ENCODE measurements around the gene RAB25. TPM values are rescaled to one million over a fixed set of nuclear protein-coding genes. Genes with fewer than 3 reads are reported as not detected.

The RAB25 gene
- total RNA-seq, 3 donors from 2014 or later: 40.3 to 68.6 TPM; not detected in 1

DNA sequence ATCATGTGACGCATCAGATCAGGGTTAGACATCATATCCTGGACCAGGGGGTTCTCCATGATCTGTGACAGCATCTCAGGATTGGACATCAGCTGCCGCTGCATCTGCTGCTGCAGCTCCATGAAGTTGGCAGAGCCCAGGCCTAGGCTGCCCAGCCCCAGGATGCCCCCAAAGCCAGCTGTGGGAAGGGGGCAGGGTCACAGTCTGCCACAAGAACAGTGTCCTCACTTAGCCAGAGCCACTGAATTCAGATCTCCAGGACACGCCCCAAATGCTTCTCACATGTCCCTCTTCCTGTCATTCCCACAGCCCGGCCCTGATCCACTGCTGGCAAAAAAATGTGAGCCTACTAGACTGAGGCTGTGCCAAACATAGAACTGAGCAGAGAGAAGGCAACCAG is 10.6 kb upstream of the RAB25 start:
- H3K4me3 ChIP-seq: no peak overlapping the region
- no peak overlapping the region for H3K27ac ChIP-seq
- no peak for DNase-seq (ENCODE audit: low spot score in 2 of 2)
- no peaks in the 10 kb centered on the region for H3K4me1 ChIP-seq
- H3K9me3 ChIP-seq: no peaks in the 10 kb centered on the region
- H3K36me3 ChIP-seq: no peaks in the 10 kb centered on the region
- no peaks in the 10 kb centered on the region for H3K27me3 ChIP-seq
- TF ChIP-seq POLR2AphosphoS5 (IDR thresholded peaks at IDR 0.05) (no peak), POLR2A (IDR thresholded peaks at IDR 0.05) (no peak)
- TF ChIP-seq, protein P1, sequence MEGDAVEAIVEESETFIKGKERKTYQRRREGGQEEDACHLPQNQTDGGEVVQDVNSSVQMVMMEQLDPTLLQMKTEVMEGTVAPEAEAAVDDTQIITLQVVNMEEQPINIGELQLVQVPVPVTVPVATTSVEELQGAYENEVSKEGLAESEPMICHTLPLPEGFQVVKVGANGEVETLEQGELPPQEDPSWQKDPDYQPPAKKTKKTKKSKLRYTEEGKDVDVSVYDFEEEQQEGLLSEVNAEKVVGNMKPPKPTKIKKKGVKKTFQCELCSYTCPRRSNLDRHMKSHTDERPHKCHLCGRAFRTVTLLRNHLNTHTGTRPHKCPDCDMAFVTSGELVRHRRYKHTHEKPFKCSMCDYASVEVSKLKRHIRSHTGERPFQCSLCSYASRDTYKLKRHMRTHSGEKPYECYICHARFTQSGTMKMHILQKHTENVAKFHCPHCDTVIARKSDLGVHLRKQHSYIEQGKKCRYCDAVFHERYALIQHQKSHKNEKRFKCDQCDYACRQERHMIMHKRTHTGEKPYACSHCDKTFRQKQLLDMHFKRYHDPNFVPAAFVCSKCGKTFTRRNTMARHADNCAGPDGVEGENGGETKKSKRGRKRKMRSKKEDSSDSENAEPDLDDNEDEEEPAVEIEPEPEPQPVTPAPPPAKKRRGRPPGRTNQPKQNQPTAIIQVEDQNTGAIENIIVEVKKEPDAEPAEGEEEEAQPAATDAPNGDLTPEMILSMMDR (IDR thresholded peaks at IDR 0.05): no peak
- intact Hi-C loops (cut with DNase I; ENCODE audit: low total_unique reads): no loop called here

DNA sequence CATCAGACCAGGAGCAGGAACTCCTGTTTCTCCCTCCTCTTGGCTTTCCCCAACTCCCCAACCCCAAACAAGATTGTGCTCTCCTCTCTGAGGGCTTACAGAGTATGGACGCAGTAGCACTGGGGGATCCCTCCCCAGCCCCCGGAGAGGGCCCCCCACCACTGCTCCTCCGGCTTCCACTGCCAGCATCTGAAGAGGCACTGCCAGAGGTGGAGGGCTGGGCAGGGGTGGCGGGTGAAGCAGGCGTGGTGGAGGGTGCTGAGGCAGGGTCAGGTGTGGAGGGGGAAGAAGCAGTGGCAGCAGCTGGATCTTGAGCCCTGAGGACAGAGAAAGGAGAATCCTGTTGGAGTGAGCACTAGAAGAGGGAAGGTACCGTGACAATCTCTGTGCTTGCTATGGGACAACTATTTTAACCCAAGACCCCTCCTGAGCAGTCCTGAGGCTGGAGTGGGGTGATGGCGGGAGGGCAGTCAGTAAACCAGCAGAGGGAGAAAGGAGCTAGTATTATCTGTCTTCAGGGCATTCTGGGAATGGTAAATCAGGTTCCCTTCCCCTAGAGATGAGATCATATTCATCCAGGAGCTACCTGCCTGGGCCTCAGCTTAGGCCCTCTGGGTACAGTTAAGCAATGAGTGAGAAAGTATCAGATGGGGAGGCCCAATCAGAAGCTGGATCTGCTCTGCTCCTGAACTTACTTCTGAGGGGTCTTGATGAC is 9.8 kb upstream of the RAB25 start:
- no peak overlapping the region for H3K4me3 ChIP-seq

DNA sequence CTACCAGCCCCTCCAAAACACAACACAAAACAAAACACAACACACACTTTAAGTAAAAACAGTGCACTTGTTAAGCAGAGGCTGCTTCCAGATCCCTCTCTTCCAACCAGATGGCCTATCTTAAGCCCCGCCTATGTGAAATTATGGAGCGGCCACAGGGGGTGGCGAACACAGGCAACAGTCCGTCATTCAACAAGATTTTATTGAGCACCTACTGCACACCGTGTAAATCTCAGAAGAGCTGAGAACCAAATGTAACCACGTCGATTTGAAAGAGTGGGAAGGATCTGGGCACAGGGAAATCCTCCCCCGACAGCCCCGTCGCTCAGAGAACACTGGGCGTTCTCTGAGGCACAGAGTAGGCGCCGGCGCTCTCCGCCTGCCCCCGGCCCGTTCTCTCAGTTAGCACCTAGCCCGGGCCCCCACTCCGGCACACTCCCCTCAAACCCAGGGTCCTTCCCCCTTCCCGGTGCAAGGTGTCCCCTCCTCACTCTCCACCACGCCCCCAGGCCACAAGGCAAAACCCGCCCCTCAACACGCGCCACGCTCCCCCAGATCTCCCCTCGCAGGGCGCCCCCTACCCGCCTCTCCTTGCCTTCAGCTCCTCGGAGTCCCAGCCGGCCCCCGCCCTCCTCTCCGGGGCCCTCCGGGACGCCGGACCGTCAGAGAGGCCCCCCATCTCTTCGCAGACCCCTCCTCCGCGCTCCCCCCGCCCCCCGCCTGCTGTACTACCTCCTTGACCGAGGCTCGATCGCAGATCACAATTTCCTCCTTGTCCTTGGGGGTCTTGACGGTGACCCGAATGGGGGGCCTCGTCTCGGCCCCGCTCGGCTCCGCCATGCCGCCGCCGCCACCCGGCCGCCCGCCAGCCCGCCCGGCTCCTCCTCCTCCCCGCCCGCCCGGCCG is 7.8 kb upstream of the RAB25 start:
- H3K27me3 ChIP-seq: no peaks in the 10 kb centered on the region
- intact Hi-C loops (cut with DNase I; ENCODE audit: low total_unique reads): no loop called here
- H3K4me1 ChIP-seq: no peaks in the 10 kb centered on the region
- peak; percentile 35 to 57 for DNase-seq (ENCODE audit: low spot score in 2 of 2)
- no peak for TF ChIP-seq POLR2A (IDR thresholded peaks at IDR 0.05)
- TF ChIP-seq, protein P1 (IDR thresholded peaks at IDR 0.05): peak in 1 of 3 donors; percentile 8
- peak overlapping the region; percentile 79 to 90 (median 83) for H3K4me3 ChIP-seq
- H3K36me3 ChIP-seq: no peaks in the 10 kb centered on the region
- peak overlapping the region; percentile 91 to 93 for H3K27ac ChIP-seq
- no peaks in the 10 kb centered on the region for H3K9me3 ChIP-seq

More for the DNA sequence above, 9.8 kb upstream of the RAB25 start:
- DNase-seq (ENCODE audit: low spot score in 2 of 2): no peak
- Histone ChIP-seq H3K27ac (no peak overlapping the region), H3K9me3 (no peaks in the 10 kb centered on the region), H3K36me3 (no peaks in the 10 kb centered on the region), H3K27me3 (no peaks in the 10 kb centered on the region), H3K4me1 (no peaks in the 10 kb centered on the region)
- intact Hi-C loops (cut with DNase I; ENCODE audit: low total_unique reads): no loop called here
- TF ChIP-seq POLR2A (IDR thresholded peaks at IDR 0.05) (no peak), POLR2AphosphoS5 (IDR thresholded peaks at IDR 0.05) (no peak)
- TF ChIP-seq, protein P1 (IDR thresholded peaks at IDR 0.05): no peak

DNA sequence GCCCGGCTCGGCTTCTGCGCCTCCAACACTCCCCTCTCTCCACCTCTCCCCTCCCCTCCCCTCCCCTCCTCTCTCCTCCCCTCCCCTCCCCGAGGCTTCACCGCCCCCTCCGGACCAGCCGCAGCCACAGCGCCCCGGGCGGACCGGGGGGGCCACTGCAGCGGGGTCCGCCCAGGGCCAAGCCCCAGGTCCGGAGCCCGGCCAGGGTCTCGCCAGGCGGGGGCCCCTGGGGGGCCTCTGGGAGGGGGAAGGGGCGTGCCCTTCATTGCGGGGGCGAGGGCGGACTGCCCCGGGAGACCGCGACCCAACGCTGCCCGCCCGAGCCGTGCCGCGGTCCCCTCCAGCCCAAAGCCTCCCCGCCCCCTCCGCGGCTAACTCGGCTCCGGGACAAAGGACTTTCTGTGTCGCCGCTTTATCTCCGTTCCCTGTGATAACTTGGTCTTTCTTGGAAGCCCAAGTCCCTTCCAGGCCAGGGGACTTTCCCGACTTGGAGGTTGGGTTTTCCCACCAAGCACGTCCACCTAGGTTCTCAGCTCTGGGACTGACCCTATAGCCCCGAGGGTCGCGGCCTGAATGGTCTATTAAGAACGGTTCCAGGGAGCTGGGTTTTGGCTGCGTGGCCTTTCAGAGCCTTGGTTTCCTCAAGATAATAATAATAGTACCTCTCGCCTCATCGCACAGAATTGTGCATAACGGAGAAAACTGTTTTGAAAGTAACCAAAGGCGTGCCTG is 7.0 kb upstream of the RAB25 start, which contains the start of gene UBQLN4:
Gene UBQLN4, minus strand, starts transcription at position 31 of the 732 bp plus-strand sequence. CDS start 97 bp downstream, outside the sequence.
- Histone ChIP-seq H3K27me3 (no peaks in the 10 kb centered on the region), H3K9me3 (no peaks in the 10 kb centered on the region), H3K27ac (peak within 1 kb of the TSS; percentile 91 to 93), H3K36me3 (no peaks in the 10 kb centered on the region), H3K4me1 (no peaks in the 10 kb centered on the region), H3K4me3 (peak within 1 kb of the TSS; percentile 79 to 90 (median 83))
- DNase-seq (ENCODE audit: low spot score in 2 of 2): peak; percentile 63 to 79
- peak in 1 of 3 donors; percentile 17 for TF ChIP-seq POLR2AphosphoS5 (IDR thresholded peaks at IDR 0.05)
- no peak for TF ChIP-seq POLR2A (IDR thresholded peaks at IDR 0.05)
- intact Hi-C loops (cut with DNase I; ENCODE audit: low total_unique reads): no loop called here

DNA sequence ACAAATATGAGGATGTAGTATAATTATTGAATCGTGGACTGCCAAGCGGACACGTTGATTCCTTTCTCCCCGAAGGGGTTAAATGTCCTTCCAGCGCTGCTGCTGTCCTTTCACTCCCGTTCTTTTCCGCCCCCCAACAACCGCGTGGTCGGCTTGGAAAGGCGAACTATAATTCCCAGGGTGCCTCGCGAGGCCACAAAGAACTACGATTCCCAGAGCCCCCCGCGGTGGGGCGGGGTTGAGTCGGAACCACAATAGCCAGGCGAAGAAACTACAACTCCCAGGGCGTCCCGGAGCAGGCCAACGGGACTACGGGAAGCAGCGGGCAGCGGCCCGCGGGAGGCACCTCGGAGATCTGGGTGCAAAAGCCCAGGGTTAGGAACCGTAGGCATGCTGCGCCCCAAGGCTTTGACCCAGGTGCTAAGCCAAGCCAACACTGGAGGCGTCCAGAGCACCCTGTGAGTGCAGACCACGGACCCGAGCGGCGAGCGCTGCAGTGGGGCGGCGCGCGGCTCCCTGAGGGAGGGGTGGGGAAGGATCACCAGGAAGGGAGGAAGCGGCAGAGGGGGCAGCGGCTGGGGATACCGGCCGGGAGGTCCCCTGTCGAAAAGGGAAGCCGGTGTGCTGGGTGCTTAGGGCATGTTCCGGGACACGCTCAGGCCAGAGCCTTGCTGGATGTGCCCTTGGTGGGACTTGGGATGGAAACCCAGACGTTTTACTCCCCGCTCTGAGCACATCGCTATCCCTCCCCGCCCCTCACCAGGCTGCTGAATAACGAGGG is 6.3 kb upstream of the RAB25 start, which contains the start of gene LAMTOR2:
Gene LAMTOR2, plus strand, starts transcription at position 283 of the 781 bp plus-strand sequence. Its CDS starts 108 bp downstream, at position 391.
- H3K4me1 ChIP-seq: no peaks in the 10 kb centered on the region
- peak within 1 kb of the TSS; percentile 79 to 90 (median 83) for H3K4me3 ChIP-seq
- peak; percentile 76 to 87 (median 80) for TF ChIP-seq POLR2AphosphoS5 (IDR thresholded peaks at IDR 0.05)
- TF ChIP-seq POLR2A (IDR thresholded peaks at IDR 0.05): peak; percentile 14
- TF ChIP-seq, protein P1 (IDR thresholded peaks at IDR 0.05): peak in 1 of 3 donors; percentile 17
- intact Hi-C loops (cut with DNase I; ENCODE audit: low total_unique reads): no loop called here
- DNase-seq (ENCODE audit: low spot score in 2 of 2): peak; percentile 96
- peak within 1 kb of the TSS; percentile 91 to 93 for H3K27ac ChIP-seq
- no peaks in the 10 kb centered on the region for H3K36me3 ChIP-seq
- H3K9me3 ChIP-seq: no peaks in the 10 kb centered on the region
- no peaks in the 10 kb centered on the region for H3K27me3 ChIP-seq
